ENCODE results near the gene MAGED4. TPM values are rescaled to one million over a fixed set of nuclear protein-coding genes. Genes with fewer than 3 reads are reported as not detected.

MAGED4 gene, protein sequence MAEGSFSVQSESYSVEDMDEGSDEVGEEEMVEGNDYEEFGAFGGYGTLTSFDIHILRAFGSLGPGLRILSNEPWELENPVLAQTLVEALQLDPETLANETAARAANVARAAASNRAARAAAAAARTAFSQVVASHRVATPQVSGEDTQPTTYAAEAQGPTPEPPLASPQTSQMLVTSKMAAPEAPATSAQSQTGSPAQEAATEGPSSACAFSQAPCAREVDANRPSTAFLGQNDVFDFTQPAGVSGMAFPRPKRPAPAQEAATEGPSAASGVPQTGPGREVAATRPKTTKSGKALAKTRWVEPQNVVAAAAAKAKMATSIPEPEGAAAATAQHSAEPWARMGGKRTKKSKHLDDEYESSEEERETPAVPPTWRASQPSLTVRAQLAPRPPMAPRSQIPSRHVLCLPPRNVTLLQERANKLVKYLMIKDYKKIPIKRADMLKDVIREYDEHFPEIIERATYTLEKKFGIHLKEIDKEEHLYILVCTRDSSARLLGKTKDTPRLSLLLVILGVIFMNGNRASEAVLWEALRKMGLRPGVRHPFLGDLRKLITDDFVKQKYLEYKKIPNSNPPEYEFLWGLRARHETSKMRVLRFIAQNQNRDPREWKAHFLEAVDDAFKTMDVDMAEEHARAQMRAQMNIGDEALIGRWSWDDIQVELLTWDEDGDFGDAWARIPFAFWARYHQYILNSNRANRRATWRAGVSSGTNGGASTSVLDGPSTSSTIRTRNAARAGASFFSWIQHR
- total RNA-seq = 14.3 and 17.0 TPM in 2 replicates

DNA sequence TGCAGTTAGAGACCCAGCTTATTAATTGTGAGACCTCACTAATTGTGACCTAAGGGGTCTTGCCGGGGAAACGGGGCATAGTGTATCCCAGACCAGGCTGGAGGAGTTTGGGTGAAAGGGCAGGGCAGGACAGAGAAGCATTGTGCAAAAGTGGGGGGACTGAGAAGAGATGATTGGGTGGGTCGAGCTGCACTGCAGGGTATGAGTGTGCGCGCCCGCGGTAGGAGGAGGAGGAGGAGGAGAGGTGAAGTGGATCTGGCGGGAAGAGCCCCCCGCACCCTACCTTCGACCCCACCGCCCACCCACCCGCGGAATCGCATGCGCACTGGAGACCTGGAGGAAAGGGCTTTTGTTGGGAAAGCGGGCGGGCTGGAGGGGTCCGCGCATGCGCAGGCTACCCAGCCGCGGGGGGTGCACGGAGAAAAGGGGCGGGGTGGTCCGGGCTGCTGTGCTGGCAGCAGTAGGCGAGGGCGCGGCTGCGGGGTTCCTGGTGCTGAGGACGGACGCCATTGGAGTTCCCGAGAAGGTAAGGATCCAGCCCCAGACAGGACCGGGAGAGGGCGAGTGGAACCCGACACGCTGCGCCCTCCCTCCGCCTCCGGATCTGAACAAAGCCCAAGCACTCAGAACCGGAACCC is at the start of gene MAGED4:
MAGED4 (plus strand) TSS at position 449 of the 638 bp plus-strand sequence. CDS start 1,035 bp downstream, outside the sequence.

Small RNA genes lying within 50 kb of the gene (small RNA-seq; reads per million reads assigned to genes)
- not detected for gene SNORA11D

Other genes starting within 250 kb of the MAGED4 start
- gene MAGED4B, start 115.7 kb upstream of the MAGED4 start, total RNA-seq = 5.1 and 22.0 TPM in 2 replicates
- gene XAGE2, start 184.1 kb downstream of the MAGED4 start, total RNA-seq = not detected in 2 replicates